ENCODE results near the gene GABRG3.

Gene GABRG3

DNA sequence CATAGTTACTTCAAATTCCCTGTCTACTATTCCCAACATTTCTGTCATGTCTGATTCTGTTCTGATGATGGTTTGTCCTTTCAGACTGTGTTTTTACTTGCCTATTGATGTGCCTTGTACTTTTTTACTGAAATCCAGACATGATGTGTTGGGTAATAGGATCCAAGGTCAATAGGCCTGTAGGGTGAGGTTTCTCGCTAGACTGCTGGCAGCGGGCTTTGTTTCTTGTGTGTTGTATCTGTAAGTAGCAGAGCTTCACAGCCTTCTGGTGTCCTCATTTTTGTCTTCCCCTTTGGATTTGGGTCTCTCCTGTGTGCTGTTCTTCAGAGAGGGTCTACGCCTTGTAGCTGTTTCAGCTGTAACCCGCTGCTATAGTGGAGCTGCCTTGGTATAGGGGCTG, 140.3 kb downstream of the GABRG3 start:
- no peak for DNase-seq (ENCODE audit: low read depth)

DNA sequence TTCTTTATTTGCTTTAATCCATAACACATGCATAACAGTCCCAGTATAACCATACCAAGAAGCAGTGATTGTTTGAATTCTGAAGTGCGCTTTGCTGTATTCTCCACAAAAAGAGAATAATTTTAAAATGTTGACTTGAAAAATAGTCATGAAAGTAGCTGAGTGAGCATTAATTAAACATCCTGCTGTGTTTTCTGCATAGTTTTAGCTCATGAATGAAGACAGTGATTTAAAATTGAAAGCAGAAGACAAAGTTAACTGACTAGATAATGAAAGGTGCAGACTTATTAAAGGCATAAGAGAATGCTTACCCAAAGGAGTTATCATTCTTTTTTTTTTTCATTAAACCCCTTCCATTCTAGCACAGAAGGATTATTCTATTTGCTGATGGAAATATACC, 143.5 kb downstream of the GABRG3 start:
- DNase-seq (ENCODE audit: low read depth) = no peak

DNA sequence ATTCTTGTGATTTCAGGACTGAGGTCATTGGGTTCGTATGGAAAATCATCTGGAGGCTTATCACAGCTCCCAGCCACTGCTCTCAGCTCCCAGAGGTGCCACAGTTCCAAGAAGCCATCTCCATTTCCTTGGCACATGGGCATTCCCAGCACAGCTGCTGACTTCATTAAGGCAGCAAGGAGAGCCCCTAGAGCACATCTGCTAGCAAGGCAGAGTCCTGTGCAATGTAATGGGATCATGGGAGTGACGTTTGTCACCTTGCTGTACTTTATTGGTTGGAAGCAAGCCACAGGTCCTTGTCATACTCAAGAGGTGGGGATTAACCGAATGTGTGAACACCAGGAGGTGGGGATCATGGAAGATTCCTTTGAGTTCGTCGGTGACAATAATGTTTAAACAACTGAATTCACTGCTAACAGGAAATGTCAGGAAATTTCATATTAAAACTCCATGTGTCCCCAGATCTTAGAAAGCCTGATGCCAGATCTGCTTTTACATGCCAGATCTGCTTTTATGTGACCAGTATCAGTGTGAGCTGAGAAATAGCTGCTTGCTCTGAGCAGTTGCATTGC, 148.8 kb downstream of the GABRG3 start:
- DNase-seq (ENCODE audit: low read depth) = no peak

DNA sequence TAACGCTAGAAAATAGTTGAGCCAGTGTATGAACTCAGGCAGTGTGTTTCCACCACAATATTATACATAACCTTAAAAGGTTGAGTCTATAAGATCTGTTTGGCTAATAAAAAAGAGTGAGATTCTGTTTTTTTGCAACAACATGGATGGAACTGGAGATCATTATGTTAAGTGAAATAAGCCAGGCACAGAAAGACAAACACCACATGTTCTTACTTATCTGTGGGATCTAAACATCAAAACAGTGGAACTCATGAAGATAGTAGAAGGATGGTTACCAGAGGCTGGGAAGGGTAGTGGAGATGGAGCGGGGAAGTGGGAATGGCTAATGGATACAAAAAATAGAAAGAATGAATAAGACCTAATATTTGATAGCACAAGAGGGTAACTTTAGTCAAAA, 150.7 kb downstream of the GABRG3 start:
- DNase-seq (ENCODE audit: low read depth) = no peak

DNA sequence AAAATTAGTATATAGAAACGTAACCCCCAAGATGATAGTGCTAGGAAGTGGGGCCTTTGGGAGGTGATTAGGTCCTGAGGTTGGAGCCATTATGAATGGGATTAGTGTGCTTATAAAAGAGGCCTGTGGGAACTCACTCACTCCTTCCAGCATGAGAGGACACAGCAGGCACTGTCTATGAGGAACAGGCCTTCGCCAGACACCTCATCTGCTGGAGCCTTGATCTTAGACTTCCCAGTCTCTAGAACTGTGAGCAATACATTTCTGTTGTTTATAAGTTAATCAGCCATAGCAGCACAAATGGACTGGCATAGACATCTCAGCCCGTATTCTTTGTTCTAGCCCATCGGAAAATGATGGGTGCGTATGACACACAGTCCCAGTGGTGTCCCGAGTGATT, 152.3 kb downstream of the GABRG3 start:
- DNase-seq (ENCODE audit: low read depth) = no peak

DNA sequence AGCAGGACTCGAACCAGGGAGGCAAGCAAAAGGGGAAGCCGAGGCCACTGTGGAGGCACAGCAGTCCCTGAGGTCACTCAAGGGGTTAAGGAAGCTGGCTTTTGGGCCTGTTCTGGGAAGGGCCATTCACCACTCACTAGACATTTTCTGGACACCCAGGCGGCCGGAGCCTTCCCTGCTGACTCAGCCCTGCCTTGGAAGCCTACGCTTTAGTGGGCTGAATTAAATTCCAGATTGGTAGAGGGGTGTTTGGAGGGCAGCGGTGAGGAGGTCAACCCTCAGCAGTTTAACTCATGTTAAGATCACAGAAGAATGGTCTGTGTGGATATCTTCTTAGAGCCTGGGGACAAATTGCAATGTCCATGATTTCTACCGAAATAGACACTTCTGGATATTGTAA, 152.8 kb downstream of the GABRG3 start:
- no peak for DNase-seq (ENCODE audit: low read depth)

DNA sequence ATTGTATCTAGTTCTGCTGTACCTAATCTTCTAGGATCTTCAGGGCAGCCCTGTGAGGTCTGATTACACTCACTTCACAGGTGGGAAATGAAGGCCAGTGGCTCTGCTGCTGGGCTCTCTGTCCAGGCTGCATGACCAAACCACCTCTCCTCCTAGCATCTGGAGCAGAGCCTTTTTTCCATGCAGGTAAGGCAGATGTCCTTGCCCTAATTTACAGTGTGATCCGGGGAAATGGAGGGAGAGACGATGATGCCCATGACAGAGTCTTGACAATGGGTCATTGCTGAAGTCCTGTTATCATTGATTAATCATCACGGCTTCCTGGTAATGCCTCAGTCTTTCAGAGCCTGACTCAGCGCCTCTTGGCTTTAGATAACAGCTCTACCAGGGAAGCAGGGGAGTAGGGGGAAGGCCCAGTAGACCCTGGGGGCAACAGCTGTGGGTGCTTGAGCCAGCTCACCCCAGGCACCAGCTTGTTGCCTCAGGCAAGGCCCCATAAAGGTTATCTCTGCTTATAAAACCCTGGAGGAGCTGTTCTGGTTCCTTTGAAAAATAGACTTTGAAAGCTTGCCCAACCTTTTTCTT, 153.4 kb downstream of the GABRG3 start:
- DNase-seq (ENCODE audit: low read depth) = no peak

DNA sequence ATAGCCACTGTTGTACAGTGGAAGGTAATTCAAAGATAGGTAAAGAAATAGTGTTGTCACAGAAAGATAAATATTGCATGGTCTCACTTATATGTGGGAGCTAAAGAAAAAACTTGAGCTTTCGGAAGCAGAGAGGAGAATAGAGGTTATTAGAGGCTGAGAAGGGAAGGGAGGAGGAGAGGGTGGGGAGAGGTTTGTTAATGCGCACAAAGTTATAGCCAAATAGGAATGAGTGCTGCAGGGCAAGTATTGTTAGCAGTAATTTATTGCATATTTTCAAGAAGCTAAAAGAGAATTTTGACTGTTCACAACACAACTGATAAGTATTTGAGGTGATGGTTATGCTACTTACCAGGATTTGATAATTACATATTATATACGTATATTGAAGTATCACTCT, 154.2 kb downstream of the GABRG3 start:
- DNase-seq (ENCODE audit: low read depth) = no peak

DNA sequence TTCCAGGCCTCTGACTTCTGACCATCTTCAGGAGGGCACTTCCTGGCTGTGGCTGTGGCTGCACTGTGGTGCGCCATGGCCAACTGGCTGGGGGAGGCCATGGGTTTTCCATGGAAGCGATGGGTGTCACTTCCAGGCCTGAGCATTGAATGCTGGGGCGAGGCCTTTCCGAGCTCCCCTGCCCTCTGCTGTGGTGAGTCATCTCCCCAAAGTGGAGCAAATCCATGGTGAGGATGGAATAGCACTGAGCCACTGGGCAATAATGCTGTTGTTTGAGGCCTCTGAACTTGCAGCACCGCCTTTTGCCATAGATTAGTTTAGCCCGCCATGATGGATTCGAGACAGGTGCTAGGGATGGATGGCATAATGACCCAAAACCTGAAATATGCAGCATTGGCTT, 155.5 kb downstream of the GABRG3 start:
- DNase-seq (ENCODE audit: low read depth) = no peak

DNA sequence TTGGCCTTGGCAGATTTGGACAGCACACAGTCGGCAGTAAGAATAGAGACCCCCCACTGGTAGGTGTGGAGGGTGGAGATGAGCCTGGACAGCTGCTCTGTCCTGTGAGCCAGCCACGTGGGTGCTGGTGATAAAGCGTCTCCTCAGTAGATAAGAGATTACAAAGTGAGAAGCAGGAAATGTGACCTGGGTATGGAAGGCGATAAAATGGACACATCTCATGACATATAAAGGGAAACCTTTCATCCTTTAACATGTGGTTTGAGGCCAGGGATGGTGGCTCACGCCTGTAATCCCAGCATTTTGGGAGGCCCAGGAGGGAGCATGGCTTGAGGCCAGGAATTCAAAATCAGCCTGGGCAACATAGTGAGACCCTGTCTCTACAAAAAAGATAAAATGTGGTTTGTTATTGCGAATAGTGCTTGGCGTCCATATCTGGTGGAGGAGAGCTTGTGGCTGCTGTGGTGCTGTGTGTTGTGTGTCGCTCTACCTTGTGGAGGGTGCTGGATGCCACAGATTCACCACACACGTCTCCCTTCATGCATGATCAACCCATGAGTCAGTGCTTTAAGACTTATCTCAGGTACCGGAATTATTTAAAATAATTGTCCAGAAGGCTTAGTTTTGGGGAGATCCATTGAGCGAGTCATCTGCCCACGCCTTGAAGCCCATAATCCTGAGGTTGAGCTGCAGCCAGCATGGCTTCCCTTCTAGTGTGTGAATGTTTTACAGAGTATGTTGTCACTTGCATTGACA, 157.0 kb downstream of the GABRG3 start:
- DNase-seq (ENCODE audit: low read depth) = no peak

DNA sequence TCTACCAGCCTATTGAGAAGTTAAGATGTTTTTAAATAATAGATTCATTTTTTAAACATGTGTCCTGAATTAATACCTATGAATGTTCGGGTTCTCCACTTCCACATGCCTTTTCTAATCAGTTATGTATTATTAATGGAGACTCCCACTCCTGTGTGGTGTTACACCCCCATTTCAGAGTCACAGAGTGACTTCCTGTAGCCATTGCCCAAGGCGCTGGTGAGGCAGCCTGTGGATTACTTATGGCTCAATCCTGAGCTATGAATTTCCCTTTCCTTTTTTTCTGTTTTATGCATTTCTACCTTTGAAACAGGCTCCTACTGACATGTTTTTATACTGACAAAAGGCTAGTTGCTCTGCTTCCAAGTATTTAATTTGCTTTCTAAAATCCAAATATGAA, 162.3 kb downstream of the GABRG3 start:
- DNase-seq (ENCODE audit: low read depth) = no peak

DNA sequence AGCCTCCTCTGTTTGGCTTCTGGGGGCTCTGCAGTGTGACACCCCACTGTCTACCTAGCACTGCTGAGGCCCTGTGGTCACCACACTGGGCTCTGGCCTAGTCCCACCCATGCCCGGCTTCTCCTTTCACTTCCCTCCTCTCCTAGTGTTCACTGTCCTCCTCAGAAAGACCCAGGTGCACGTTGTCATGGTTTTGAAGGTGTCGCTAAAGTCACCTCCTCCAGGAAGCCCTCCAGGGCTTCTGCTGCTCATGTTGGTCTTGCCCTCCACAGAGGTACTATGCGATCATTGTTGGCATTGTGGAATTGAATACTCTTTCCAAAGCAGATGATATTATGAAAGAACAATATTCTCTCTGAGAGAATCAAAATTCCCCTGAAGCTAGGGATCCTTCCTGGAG, 163.5 kb downstream of the GABRG3 start:
- no peak for DNase-seq (ENCODE audit: low read depth)

DNA sequence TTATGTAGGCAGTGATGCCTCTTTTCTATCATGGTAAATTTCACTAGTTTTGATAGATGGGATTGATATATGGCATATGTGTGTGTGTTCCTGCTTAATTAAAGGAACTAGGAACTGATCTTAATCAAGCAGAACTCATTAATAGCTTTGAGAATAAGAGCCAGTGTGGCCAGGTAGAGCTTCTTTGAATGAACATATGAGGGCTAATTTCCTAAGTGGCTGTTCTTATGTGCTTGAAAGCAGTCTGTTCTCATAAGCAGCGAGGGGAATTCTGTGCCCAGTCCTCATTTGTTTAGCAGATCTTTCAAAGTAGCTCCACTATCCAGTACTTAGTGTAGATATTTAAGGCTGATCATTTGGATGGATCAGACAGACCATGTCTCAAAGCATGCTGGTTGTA, 164.2 kb downstream of the GABRG3 start:
- no peak for DNase-seq (ENCODE audit: low read depth)

DNA sequence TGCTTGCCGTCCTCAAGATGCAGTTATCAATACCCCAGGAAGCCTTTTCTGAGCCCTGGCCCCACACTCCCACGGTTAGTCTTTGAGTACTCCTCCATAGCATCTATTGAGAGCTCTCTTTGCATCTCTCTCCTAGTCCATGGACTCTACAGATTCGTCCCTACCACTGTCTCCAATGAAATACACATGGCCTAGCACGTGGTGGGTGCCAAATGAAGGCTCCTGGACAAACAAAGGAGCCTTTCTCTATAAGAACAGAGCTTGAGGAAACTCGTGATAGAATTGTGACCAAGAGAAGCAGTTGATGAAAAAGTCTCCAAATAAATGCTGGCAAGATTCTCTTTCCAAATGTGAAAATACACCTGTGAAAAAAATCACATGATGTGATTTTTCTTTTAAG, 166.1 kb downstream of the GABRG3 start:
- DNase-seq (ENCODE audit: low read depth) = no peak

DNA sequence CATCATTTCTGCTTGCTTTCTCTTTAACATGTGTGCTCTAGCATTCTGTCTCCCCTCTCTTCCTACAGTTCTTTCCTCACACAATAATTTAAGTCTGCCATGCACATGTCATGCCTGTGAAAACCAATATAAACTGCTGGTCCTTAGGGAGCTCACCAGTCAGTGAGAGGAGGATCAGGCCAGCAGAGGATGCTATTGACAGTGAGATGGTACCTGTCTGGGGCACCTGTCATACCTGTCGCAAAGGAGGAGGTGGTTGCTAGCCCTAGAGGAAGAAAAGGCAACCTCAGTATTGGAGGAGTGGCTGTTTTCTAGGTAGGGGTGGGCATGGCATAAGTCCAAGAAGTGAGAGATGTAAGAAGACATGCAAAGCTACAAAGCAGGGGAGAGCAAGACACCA, 194.6 kb downstream of the GABRG3 start:
- no peak for DNase-seq (ENCODE audit: low read depth)

DNA sequence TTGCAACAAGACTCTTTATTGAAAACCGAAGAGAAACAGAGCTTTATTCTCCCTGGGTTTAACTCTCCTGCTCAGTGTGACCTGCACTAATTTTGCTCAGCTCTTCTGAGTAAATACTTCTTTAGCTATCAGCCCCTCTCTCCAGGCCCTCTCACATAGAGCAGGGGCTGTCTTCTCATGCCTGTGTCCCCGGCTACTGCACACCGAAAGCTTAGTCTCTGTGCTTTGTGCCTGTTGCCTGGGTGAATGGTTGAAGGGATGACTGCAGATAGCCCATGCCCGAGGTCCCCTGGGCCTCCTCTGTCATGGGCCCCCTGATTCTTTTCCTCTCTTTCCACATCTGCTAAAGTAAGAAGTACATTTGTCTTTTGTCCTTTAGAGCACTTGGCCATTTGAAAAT, 195.9 kb downstream of the GABRG3 start:
- DNase-seq (ENCODE audit: low read depth) = no peak

DNA sequence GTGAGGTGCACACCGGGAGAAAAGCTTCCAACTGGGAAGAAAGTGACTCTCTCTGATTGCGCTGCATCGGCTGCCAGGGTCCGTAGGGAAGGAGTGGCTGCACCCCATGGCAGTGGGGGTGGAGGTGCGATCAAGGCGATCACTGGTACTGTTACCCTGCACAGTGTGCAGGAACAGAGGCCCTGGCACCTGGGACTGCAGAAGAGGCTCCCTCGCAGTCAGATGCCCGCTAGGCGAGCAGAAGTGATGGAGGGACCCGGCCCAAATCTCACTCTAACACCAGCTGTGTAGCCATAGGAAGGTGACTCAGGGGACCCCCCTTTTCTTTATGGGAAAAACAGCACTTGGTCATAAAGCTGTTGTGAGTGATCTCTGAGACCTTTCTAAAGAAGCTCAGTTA, 196.8 kb downstream of the GABRG3 start:
- DNase-seq (ENCODE audit: low read depth) = no peak

DNA sequence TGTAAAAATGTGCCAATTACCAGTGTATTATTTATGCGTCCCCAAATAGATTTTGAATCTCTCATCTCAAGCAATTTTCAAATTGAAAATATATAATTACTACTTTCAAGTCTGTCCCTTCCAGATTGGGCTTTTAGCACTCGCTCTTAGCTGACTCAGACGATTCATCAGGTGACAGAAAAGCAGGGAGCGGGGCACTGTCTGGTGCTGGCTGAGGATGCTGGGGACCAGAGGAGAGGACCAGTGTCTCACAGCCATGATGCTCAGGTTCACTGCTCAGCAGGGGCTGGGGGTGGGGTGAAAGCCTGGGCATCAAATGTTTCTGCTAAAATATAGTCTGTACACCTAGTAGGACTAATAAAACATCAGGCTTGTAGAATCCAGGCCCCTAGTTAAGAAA, 199.9 kb downstream of the GABRG3 start:
- no peak for DNase-seq (ENCODE audit: low read depth)

DNA sequence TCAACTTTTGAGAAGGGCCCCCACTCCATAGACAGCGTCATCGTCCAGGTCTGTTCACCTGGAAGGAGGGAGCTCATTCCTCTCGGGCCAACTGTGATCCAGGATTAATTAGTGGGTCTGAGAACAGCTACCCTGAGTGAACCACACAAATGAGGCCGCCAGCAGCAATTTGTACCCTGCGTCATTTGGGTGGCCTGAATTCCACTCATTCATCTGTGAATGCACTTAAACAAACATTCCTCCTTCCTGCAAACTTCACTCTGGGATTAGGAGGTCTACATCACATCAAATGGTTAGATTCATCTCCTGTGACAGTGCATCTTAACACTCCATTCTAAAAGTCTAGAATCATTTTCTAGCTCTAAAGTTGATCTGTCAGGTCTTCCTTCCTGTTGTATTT, 201.8 kb downstream of the GABRG3 start:
- DNase-seq (ENCODE audit: low read depth) = no peak

DNA sequence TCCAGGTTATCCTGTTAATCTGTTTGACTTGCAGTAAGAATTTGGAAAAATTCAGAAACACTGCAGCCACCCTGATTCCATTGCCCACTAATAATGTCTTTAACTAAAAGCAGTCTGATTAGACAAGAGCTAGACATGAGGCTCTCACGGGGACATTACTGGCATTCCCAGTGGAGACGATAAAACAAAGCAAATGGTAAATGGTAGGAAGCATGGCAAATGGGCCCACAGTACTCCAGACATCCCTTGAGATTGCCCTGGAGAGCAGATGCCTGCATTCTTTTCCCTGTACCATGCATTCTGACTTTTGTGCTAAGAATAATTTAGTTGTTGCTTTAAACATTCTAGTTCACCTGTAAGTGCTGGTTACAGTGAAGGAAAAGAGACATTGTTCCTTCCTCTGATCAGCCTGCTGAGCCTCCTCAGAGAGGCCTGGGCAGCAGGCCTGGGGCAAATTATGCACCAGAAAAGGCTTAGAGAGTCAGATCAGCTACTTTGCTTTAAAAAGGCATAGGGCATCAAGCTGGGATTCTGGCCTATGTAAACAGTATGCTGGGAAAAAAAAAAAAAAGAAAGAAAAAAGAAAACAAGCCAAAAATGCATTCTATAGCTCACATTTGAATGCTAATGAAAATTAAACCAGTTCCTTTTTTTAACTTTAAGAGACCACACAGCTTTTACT, 204.6 kb downstream of the GABRG3 start:
- DNase-seq (ENCODE audit: low read depth) = no peak

DNA sequence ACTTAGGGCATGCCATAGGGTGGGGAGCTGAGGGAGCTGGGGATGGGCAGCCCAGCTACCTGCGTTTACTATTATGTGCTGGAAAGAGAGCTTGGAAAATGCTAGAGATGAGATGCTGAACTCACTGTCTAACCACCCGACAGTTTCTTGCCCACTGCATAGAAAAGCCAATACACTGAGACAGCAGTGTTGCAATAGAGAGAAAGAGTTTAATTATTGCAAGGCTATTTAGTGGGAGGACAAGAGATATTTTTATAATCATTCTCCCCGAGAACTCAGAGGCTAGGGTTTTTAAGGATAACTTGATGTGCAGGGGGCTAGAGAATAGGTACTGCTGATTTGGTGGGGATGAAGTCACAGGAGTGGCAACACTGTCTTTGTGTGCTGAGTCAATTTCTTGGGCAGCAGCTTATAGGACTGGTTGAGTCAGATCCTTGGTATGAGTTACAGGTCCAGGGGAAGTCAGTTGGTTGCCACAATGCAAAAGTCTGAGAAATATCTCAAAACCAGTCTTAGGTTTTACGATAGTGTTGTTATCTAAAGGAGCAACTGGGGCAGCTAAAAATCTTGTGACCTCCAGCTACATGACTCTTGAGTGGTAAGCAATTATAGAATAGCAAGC, 205.9 kb downstream of the GABRG3 start:
- no peak for DNase-seq (ENCODE audit: low read depth)

DNA sequence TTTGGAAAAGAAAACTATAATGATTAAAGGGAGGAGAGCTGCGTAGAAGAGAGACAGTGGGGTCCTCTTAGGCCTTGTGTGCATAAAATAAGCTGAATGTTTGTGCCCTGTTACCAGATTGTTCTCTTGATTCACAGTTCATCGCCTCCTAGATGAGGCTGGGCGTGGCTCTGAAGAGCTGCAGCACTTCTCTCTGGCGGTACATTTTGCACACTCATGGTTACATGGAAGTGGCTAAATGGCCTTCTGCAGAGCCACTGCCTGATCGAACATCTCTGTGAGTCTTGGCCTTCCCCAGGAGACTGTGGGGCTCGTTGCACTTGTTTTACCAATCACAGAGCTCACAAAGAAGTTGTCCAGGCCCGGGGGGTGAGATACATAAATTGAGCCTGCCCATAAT, 208.8 kb downstream of the GABRG3 start:
- no peak for DNase-seq (ENCODE audit: low read depth)

DNA sequence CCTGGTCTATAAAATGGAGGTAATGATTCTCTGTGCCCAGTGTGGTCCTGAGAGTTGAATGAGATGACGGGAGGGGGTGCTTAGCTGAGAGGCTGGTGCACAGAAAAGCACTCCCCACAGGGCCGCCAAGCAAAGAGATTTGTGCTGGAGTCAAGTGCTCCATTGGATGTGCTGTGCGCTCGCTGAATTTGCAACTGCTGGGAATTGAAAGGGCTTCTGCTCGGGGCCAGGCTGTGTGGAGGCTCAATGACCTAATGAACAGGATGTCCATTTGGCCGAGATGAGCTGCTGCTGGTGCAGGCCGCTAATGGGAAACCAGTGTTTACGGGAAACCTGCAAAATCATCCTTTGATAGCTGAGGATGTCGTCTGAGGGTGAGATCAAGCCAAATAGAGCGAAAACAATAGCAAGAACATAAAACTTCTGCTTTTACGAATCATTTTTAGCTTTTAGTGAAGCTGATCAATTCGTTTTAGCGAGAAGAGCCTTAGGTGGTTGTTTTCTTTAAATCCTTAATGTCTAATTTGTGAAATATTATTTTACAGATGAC, 211.7 kb downstream of the GABRG3 start:
- no peak for DNase-seq (ENCODE audit: low read depth)
